IMR-90 (cell line): ENCODE data around the gene INO80E. TPM values are rescaled to one million over a fixed set of nuclear protein-coding genes. Genes with fewer than 3 reads are reported as not detected.

Experiments
- ATAC-seq: fragments of 200-7000 bp; cut with Tn5 transposase; 2 replicates; pipeline ENCODE4 v1.9.1; 2020; ENCODE audit warnings: low read depth, mild to moderate bottlenecking, moderate library complexity
- BruUV-seq: library from RNA; stranded (reverse); fragments of 400-500 nt; replicated peaks from 2 replicates; lab custom pipeline; 2021; lab: Mats Ljungman, UMichigan
- CTCF ChIA-PET: fragments of 300-600 bp; formaldehyde crosslinking; extraction: SDS; loops from one replicate; lab custom pipeline; 2021; ENCODE audit warnings: antibody characterized with exemption; lab: Yijun Ruan, JAX
- POLR2A ChIA-PET: fragments of 300-600 bp; sonication (Branson Sonifier 250); formaldehyde crosslinking; loops from one replicate; lab custom pipeline; 2022; ENCODE audit warnings: antibody characterized with exemption; ENCODE audit not compliant: unreplicated experiment; lab: Charles Lee
- DNase-seq: peaks from one replicate; pipeline ENCODE4 v3.0.0; 2013
- H2AFZ ChIP-seq: replicated peaks from 2 replicates; pipeline ENCODE3; 2013; ENCODE audit warnings: low read length, mild to moderate bottlenecking; ENCODE audit not compliant: poor library complexity
- H2AK5ac ChIP-seq: 2 replicates; pipeline ENCODE4 v1.6.1; 2013; ENCODE audit warnings: low read depth, low read length, inconsistent platforms
- H2AK9ac ChIP-seq: replicated peaks from 2 replicates; pipeline ENCODE3; 2013; ENCODE audit warnings: mild to moderate bottlenecking, low read depth, low read length, moderate library complexity; ENCODE audit not compliant: poor library complexity
- H2BK120ac ChIP-seq: 2 replicates; pipeline ENCODE4 v1.6.1; 2013; ENCODE audit warnings: low read depth, low read length, inconsistent platforms
- H2BK15ac ChIP-seq: 3 replicates; pipeline ENCODE4 v1.6.1; 2013; ENCODE audit warnings: low read depth, low read length, inconsistent platforms
- H2BK20ac ChIP-seq: 2 replicates; pipeline ENCODE4 v1.6.1; 2013; ENCODE audit warnings: low read depth, mild to moderate bottlenecking, inconsistent platforms, low read length, moderate library complexity
- H2BK5ac ChIP-seq: 2 replicates; pipeline ENCODE4 v1.6.1; 2013; ENCODE audit warnings: mild to moderate bottlenecking, low read depth, low read length, inconsistent platforms; ENCODE audit not compliant: poor library complexity, severe bottlenecking
- H3K14ac ChIP-seq: replicated peaks from 2 replicates; pipeline ENCODE4 v1.6.1; 2013; ENCODE audit warnings: low read depth, low read length, inconsistent platforms
- H3K18ac ChIP-seq: 2 replicates; pipeline ENCODE4 v1.6.1; 2013; ENCODE audit warnings: low read depth, low read length, control low read depth
- H3K23ac ChIP-seq: 2 replicates; pipeline ENCODE4 v1.6.1; 2013; ENCODE audit warnings: low read depth, low read length, inconsistent platforms
- H3K27ac ChIP-seq: 2 replicates; pipeline ENCODE4 v1.5.1; 2013; ENCODE audit warnings: mild to moderate bottlenecking, control low read depth, low read length; ENCODE audit not compliant: insufficient read depth
- H3K27me3 ChIP-seq: 2 replicates; pipeline ENCODE4 v1.6.1; 2013; ENCODE audit warnings: low read length; ENCODE audit not compliant: control insufficient read depth, insufficient read depth
- H3K36me3 ChIP-seq: 2 replicates; pipeline ENCODE4 v1.6.1; 2013; ENCODE audit warnings: low read length, mixed read lengths; ENCODE audit not compliant: control insufficient read depth, insufficient read depth
- H3K4ac ChIP-seq: 2 replicates; pipeline ENCODE4 v1.6.1; 2013; ENCODE audit warnings: low read depth, low read length, inconsistent platforms
- H3K4me1 ChIP-seq: 2 replicates; pipeline ENCODE4 v1.6.1; 2013; ENCODE audit warnings: low read length, mixed read lengths; ENCODE audit not compliant: control insufficient read depth, insufficient read depth
- H3K4me2 ChIP-seq: 2 replicates; pipeline ENCODE4 v1.6.1; 2013; ENCODE audit warnings: low read depth, mild to moderate bottlenecking, control low read depth, low read length, moderate library complexity
- H3K4me3 ChIP-seq: 2 replicates; pipeline ENCODE4 v1.5.1; 2013; ENCODE audit warnings: low read depth, mild to moderate bottlenecking, control low read depth, low read length, moderate library complexity; ENCODE audit not compliant: insufficient read depth
- H3K56ac ChIP-seq: 2 replicates; pipeline ENCODE4 v1.6.1; 2013; ENCODE audit warnings: low read length, inconsistent platforms; ENCODE audit not compliant: insufficient read depth; ENCODE audit errors: extremely low read depth
- H3K79me1 ChIP-seq, 2 experiments: 2 replicates each; pipeline ENCODE4 v1.6.1; 2013; ENCODE audit warnings: low read length in 2 of 2, inconsistent platforms in 1 of 2, low read depth in 1 of 2
- H3K9ac ChIP-seq: 2 replicates; pipeline ENCODE4 v1.6.1; 2013; ENCODE audit warnings: low read depth, low read length, control low read depth
- H3K9me1 ChIP-seq: 2 replicates; pipeline ENCODE4 v1.6.1; 2013; ENCODE audit warnings: low read length, inconsistent platforms; ENCODE audit not compliant: insufficient read depth
- H3K9me3 ChIP-seq: 2 replicates; pipeline ENCODE4 v1.6.1; 2013; ENCODE audit warnings: low read length; ENCODE audit not compliant: control insufficient read depth, insufficient read depth
- H4K20me1 ChIP-seq: 2 replicates; pipeline ENCODE4 v1.6.1; 2013; ENCODE audit warnings: low read length, inconsistent platforms; ENCODE audit not compliant: insufficient read depth
- H4K5ac ChIP-seq: 2 replicates; pipeline ENCODE4 v1.6.1; 2013; ENCODE audit warnings: mild to moderate bottlenecking, low read depth, low read length, control low read depth
- H4K8ac ChIP-seq, 2 experiments: 2 replicates each; pipeline ENCODE4 v1.6.1; 2013; ENCODE audit warnings: low read depth in 2 of 2, low read length in 2 of 2, control low read depth in 1 of 2, inconsistent platforms in 1 of 2
- H4K91ac ChIP-seq: 2 replicates; pipeline ENCODE4 v1.6.1; 2013; ENCODE audit warnings: low read depth, low read length, inconsistent platforms; ENCODE audit not compliant: insufficient read depth
- BHLHE40 ChIP-seq: fragments of 150-350 bp; IDR thresholded peaks from 2 replicates; pipeline ENCODE4 v1.6.1; 2016; ENCODE audit warnings: mild to moderate bottlenecking, low read depth, low read length
- CHD1 ChIP-seq: IDR thresholded peaks from 2 replicates; pipeline ENCODE4 v1.6.1; 2012; ENCODE audit warnings: low read depth, low read length, improper control_type of control experiment
- MAZ ChIP-seq: IDR thresholded peaks from 2 replicates; pipeline ENCODE4 v1.6.1; 2012; ENCODE audit warnings: low read depth, mild to moderate bottlenecking, low read length, improper control_type of control experiment, moderate library complexity, borderline replicate concordance
- POLR2A ChIP-seq: IDR thresholded peaks from 2 replicates; pipeline ENCODE4 v1.6.1; 2012; ENCODE audit warnings: mild to moderate bottlenecking, low read depth, low read length
- SMC3 ChIP-seq: fragments of 150-350 bp; IDR thresholded peaks from 2 replicates; pipeline ENCODE4 v1.6.1; 2016; ENCODE audit warnings: low read depth, mild to moderate bottlenecking, antibody characterized with exemption, low read length, moderate library complexity
- WGBS, 2 experiments: methylation state at CpG; one replicate each; pipeline versions ENCODE4 v1.1.5 to v1.1.7; 2013; ENCODE audit warnings: missing lambda C conversion rate in 2 of 2; ENCODE audit not compliant: insufficient read length in 1 of 2; ENCODE audit errors: extremely low coverage in 2 of 2; 5-methylcytosine and 5-hydroxymethylcytosine counted together
- dilution Hi-C: fragments of 300-500 bp; cut with HindIII; formaldehyde crosslinking; loops from one replicate; pipeline ENCODE4 v1.14.3; 2018; ENCODE audit warnings: low sequenced_read_pairs; ENCODE audit not compliant: unreplicated experiment
- in situ Hi-C: fragments of 300-500 bp; cut with MboI; formaldehyde crosslinking; loops from 3 replicates; pipeline ENCODE4 v1.14.3; 2019; ENCODE audit warnings: low sequenced_read_pairs, inconsistent platforms, mixed read lengths
- intact Hi-C: fragments of 100-400 bp; cut with micrococcal nuclease; formaldehyde crosslinking; loops from 2 replicates; pipeline ENCODE4 v1.10.0; 2022
- polyA plus RNA-seq, 3 experiments: library from polyadenylated mRNA; depleted of rRNA; stranded (reverse); fragments of >200 nt; gene quantifications; 2 replicates each; pipeline ENCODE4 v1.2.3, GENCODE V29; 2012; ENCODE audit warnings: low replicate concordance in 1 of 3
- total RNA-seq: library from RNA; depleted of rRNA; stranded (reverse); fragments of >200 nt; gene quantifications from 2 replicates; pipeline ENCODE4 v1.2.3, GENCODE V29; 2012
- TF ChIP-seq, protein P1 (sequence below): conservative IDR thresholded peaks from 2 replicates; pipeline ENCODE4 v1.5.1; 2012; ENCODE audit warnings: mild to moderate bottlenecking, low read depth, low read length, improper control_type of control experiment
- TF ChIP-seq, protein P2 (sequence below): fragments of 150-350 bp; IDR thresholded peaks from 2 replicates; pipeline ENCODE4 v1.6.1; 2017; ENCODE audit warnings: mild to moderate bottlenecking, antibody characterized with exemption, low read length, low read depth
- TF ChIP-seq, protein P3 (sequence below): fragments of 150-350 bp; IDR thresholded peaks from 2 replicates; pipeline ENCODE4 v1.6.1; 2016; ENCODE audit warnings: low read depth, mild to moderate bottlenecking, low read length, moderate library complexity, borderline replicate concordance

Gene INO80E
- total and polyA plus RNA-seq, 2 of the 4 experiments (the other 2 are of a cell fraction) = 40.9 to 42.1 TPM

DNA sequence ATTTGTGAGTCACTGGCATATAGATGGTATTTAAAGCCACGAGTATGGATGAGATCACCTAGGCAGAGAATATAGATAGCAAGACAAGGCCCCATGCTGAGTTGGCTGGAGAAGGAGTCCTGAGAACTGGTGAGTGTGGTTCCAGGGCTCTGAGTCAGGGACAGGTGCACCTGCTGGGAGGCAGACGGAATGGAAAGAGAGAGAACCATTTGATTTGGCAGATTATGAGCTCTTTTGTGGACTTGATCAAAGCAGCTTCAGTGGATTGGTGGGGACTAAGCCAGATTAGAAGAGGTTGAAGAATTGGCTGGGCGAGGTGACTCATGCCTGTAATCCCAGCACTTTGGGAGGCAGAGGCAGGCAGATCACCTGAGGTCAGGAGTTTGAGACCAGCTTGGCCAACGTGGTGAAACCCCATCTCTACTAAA lies 22.7 kb downstream of the INO80E start:
- Histone ChIP-seq H2BK20ac (no peak overlapping the region), H2BK15ac (no peak overlapping the region), H3K9ac (no peak overlapping the region), H2AK9ac (no peak overlapping the region), H4K20me1 (no peaks in the 10 kb centered on the region), H3K36me3 (no peaks in the 10 kb centered on the region), H2BK5ac (no peak overlapping the region), H3K56ac (no peak overlapping the region), H3K4me3 (no peak overlapping the region), H3K23ac (no peak overlapping the region), H4K5ac (no peak overlapping the region), H4K8ac (no peak overlapping the region), H3K79me1 (no peaks in the 10 kb centered on the region), H3K4me2 (no peak overlapping the region), H2AK5ac (no peak overlapping the region), H4K91ac (no peak overlapping the region), H3K9me1 (no peaks in the 10 kb centered on the region), H3K4me1 (no peaks in the 10 kb centered on the region), H3K4ac (no peak overlapping the region), H3K27me3 (peaks cover 7% of the 10 kb centered on the region), H3K14ac (no peak overlapping the region), H3K27ac (no peak overlapping the region), H2BK120ac (no peak overlapping the region), H3K18ac (no peak overlapping the region), H3K9me3 (no peaks in the 10 kb centered on the region), H2AFZ (no peak overlapping the region)
- ChIA-PET POLR2A (no interaction called here), CTCF (no interaction called here)
- ATAC-seq (no peak), DNase-seq (peak; percentile 40)
- dilution Hi-C loops (no loop called here), intact Hi-C loops (no loop called here), in situ Hi-C loops (no loop called here)
- no TSS peak for BruUV-seq
- TF ChIP-seq MAZ (no peak), POLR2A (no peak), BHLHE40 (no peak), SMC3 (no peak), CHD1 (no peak)
- TF ChIP-seq, protein P1, sequence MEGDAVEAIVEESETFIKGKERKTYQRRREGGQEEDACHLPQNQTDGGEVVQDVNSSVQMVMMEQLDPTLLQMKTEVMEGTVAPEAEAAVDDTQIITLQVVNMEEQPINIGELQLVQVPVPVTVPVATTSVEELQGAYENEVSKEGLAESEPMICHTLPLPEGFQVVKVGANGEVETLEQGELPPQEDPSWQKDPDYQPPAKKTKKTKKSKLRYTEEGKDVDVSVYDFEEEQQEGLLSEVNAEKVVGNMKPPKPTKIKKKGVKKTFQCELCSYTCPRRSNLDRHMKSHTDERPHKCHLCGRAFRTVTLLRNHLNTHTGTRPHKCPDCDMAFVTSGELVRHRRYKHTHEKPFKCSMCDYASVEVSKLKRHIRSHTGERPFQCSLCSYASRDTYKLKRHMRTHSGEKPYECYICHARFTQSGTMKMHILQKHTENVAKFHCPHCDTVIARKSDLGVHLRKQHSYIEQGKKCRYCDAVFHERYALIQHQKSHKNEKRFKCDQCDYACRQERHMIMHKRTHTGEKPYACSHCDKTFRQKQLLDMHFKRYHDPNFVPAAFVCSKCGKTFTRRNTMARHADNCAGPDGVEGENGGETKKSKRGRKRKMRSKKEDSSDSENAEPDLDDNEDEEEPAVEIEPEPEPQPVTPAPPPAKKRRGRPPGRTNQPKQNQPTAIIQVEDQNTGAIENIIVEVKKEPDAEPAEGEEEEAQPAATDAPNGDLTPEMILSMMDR = no peak
- TF ChIP-seq, protein P2, sequence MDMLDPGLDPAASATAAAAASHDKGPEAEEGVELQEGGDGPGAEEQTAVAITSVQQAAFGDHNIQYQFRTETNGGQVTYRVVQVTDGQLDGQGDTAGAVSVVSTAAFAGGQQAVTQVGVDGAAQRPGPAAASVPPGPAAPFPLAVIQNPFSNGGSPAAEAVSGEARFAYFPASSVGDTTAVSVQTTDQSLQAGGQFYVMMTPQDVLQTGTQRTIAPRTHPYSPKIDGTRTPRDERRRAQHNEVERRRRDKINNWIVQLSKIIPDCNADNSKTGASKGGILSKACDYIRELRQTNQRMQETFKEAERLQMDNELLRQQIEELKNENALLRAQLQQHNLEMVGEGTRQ = no peak
- TF ChIP-seq, protein P3, sequence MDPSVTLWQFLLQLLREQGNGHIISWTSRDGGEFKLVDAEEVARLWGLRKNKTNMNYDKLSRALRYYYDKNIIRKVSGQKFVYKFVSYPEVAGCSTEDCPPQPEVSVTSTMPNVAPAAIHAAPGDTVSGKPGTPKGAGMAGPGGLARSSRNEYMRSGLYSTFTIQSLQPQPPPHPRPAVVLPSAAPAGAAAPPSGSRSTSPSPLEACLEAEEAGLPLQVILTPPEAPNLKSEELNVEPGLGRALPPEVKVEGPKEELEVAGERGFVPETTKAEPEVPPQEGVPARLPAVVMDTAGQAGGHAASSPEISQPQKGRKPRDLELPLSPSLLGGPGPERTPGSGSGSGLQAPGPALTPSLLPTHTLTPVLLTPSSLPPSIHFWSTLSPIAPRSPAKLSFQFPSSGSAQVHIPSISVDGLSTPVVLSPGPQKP = no peak
- 44% methylated on average over 3 of the region's 4 CpGs; no CpG with 5 or more reads in 1 of the 2 experiments for WGBS, 2 experiments
